ENCODE data around the gene CAGE1. TPM values are rescaled to one million over a fixed set of nuclear protein-coding genes. Genes with fewer than 3 reads are reported as not detected.

The CAGE1 gene
- under 0.01 TPM in 1 of 2 replicates, not detected in the other for total RNA-seq

GRCh38 chr6:7389451-7390225 is at the start of gene CAGE1, which contains the start of gene RIOK1:
TSS of gene CAGE1 (minus strand) at chr6:7389742. CDS start at chr6:7387173, 2,569 bp downstream.
TSS of gene RIOK1 (plus strand) at chr6:7389808. CDS start at chr6:7390003, 195 bp downstream.

GRCh38 chr6:7312616-7313504 is 76.7 kb downstream of the CAGE1 start, which contains the start of gene SSR1:
TSS of gene SSR1 (minus strand) at chr6:7313199. CDS start at chr6:7313120, 79 bp downstream.

Other genes starting within 250 kb of the CAGE1 start
- 231 and 371 TPM in 2 replicates for gene SSR1, start 76.5 kb downstream of the CAGE1 start, total RNA-seq
- gene RIOK1, start 66 bp upstream of the CAGE1 start, total RNA-seq, result 13.4 and 18.1 TPM in 2 replicates
- 9.2 and 25.1 TPM in 2 replicates for gene DSP, start 151.9 kb upstream of the CAGE1 start, total RNA-seq
- gene SNRNP48, start 200.5 kb upstream of the CAGE1 start, total RNA-seq, result 16.6 and 16.8 TPM in 2 replicates

Data from smooth muscle cell of the umbilical artery (primary cell).